GM12872 (cell line): ENCODE measurements around the gene LRRN2.

Experiments used
- CTCF ChIP-seq: IDR thresholded peaks from 3 replicates; pipeline ENCODE4 v1.5.1; 2011; ENCODE audit warnings: low read depth, mild to moderate bottlenecking, low read length, moderate library complexity; ENCODE audit not compliant: insufficient read depth

Gene LRRN2

DNA sequence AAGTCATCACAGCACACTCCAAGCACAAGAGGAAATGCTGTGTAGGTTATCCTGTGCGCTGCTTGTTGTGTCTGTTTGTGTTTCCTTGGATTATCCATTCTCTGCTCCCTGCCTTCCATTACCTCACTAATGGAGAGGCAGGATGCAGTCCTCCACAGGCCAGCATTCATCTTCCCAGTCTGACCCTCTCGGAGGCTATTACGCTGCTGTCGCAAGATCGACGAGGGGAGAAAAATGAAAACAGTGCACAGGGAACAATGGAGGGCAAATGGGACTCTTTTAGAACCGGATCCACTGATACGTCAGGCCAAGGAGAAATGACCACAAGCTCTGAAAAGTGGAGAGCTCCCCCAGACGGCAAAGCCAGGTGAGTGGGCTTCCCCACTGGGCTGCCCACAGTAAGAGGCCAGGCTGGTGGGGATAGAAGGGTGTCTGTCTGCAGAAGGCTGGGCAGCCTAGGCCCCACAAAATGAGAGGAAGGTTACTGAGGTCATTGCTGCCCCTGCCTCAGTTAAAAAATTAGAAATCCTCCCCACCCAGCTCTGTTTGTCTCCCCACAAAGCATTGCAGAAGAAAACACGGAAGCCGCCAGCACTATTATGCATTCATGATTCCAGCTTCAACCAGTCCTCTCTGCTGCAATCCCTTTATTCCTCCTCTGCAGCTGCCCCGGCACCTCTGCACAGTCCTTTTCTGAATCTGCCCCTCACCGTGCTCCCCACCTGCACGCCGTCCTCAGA lies 21.7 kb downstream of the LRRN2 start:
- TF ChIP-seq CTCF, result no peak

DNA sequence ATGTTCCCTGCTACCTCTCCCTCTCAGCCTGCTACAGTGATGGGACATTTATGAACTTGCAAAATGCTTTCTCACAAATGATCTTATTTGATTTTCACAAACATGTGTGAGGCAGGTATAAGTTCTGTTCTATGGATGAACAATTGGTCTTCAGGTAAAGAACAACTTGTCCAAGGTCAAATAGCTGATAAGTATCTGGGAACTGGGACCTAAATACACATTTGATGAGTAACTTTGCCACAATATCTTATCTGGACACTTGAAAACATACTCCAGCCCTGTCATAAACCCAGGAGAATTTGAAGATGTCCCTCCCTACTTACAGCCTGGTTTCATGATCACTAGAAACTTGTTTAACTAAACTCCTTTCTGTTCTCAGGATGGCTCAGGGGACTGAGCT lies 23.0 kb downstream of the LRRN2 start:
- TF ChIP-seq CTCF, result no peak

- no peak for TF ChIP-seq CTCF
Measured at GRCh38 chr1:204660509-204660908, 25.0 kb downstream of the LRRN2 start.

- no peak for TF ChIP-seq CTCF
Measured at GRCh38 chr1:204659056-204659455, 26.5 kb downstream of the LRRN2 start.

- no peak for TF ChIP-seq CTCF
Measured at GRCh38 chr1:204658295-204658694, 27.2 kb downstream of the LRRN2 start.

DNA sequence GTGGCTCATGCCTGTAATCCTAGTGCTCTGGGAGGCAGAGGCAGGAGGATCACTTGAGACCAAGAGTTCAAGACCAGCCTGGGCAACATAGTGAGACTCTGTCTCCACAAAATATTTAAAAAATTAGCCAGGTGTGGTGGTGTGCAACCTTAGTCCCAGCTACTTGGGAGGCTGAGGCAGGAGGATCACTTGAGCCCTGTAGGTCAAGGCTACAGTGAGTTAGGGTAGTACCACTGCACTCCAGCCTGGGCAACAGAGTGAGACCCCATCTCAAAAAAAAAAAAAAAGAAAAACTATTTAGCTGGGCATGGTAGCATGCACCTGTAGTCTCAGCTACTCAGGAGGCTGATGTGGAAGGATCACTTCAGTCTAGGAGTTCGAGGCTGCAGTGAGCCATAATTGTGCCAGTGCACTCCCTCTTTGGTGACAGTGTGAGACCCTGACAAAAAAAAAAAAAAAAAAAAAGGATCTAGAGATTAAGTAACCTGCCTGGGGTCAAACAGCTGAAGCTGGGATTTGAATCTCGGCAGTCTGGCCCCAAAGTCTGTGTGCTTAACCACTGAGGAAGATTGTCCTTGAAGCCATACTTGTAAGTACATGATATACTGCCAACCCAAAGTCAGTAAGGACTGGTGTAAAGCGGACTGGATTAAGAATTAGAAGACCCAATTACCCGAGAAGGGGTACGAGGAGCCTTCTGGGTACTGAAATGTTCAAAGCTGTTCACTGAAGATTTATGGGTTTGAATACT lies 31.8 kb downstream of the LRRN2 start:
- no peak for TF ChIP-seq CTCF

DNA sequence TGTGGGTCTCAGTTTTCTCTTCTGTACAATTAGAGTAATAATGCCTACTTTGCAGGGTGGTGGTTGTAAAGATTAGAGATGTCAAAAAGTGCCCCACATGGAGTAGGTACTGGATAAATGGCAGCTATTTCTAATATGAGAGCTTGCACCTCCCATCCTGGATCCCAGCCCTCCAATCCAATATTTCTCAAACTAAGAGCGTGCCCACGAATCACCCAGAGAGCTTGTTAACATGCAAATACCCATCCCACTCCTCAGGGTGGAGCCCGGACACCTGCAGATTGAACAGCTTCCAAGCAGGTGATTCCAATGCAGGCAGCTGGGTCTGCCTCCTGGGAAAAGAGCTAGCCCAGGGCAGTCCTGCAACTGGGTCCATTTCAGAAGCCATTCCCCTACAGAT lies 33.0 kb downstream of the LRRN2 start:
- TF ChIP-seq CTCF, result no peak
